Measurements from ENCODE around the gene PRTN3. TPM values are rescaled to one million over a fixed set of nuclear protein-coding genes. Genes with fewer than 3 reads are reported as not detected.

Gene PRTN3
- total RNA-seq, result not detected

- no peak for DNase-seq
Observed at GRCh38 chr19:840519-841206, at the start of gene PRTN3. Gene PRTN3, plus strand, starts transcription at chr19:840999. Its CDS starts 10 bp downstream, at chr19:841009.

GRCh38 chr19:791007-791566 is 49.7 kb upstream of the PRTN3 start:
- no peak for DNase-seq

- DNase-seq, result no peak
Observed at GRCh38 chr19:791567-792305, 49.1 kb upstream of the PRTN3 start.

- no peak for DNase-seq
Observed at GRCh38 chr19:792306-792885, 48.4 kb upstream of the PRTN3 start.

- DNase-seq, result no peak
Observed at GRCh38 chr19:793806-794205, 47.0 kb upstream of the PRTN3 start.

GRCh38 chr19:795073-795611 is 45.7 kb upstream of the PRTN3 start:
- no peak for DNase-seq

- no peak for DNase-seq
Observed at GRCh38 chr19:795691-796581, 44.9 kb upstream of the PRTN3 start.

- DNase-seq, result peak; percentile 100
Observed at GRCh38 chr19:796692-797527, 43.9 kb upstream of the PRTN3 start, which contains the start of gene PTBP1. Gene PTBP1, plus strand, starts transcription at chr19:797452. Its CDS starts 46 bp downstream, at chr19:797498.

- peak; percentile 49 for DNase-seq
Observed at GRCh38 chr19:797528-798414, 43.0 kb upstream of the PRTN3 start.

- DNase-seq, result no peak
Observed at GRCh38 chr19:798415-799075, 42.3 kb upstream of the PRTN3 start.

- DNase-seq, result no peak
Observed at GRCh38 chr19:799076-799881, 41.5 kb upstream of the PRTN3 start.

- DNase-seq, result no peak
Observed at GRCh38 chr19:800360-801029, 40.3 kb upstream of the PRTN3 start.

- no peak for DNase-seq
Observed at GRCh38 chr19:801030-801860, 39.6 kb upstream of the PRTN3 start.

- DNase-seq, result no peak
Observed at GRCh38 chr19:801861-802497, 38.8 kb upstream of the PRTN3 start.

- DNase-seq, result no peak
Observed at GRCh38 chr19:802498-803098, 38.2 kb upstream of the PRTN3 start.

GRCh38 chr19:803099-803561 is 37.7 kb upstream of the PRTN3 start:
- no peak for DNase-seq
